ENCODE results near the gene EPB41L5.

GRCh38 chr2:120103723-120104467, 91.0 kb downstream of the EPB41L5 start:
- no peak for TF ChIP-seq POLR2A (IDR thresholded peaks at IDR 0.05)
- TF ChIP-seq CTCF (IDR thresholded peaks at IDR 0.05), result no peak
- TF ChIP-seq EP300 (IDR thresholded peaks at IDR 0.05), result no peak
- no peak for TF ChIP-seq POLR2AphosphoS5 (IDR thresholded peaks at IDR 0.05)

All from stomach (tissue), 4 donors.